Stomach (tissue), 9 donors: ENCODE results near the gene RBM39. TPM values are rescaled to one million over a fixed set of nuclear protein-coding genes. Genes with fewer than 3 reads are reported as not detected.
"Not testable (repeated sequence)": the region's sequence is repeated elsewhere in the genome, so short reads cannot be mapped to it uniquely, and the experiment has no call there.

Experiments
- DNase-seq, 2 donors: peaks; one replicate each; pipeline versions ENCODE4 v3.0.0 to v3.0.0-alpha.2; 2013 to 2019
- H3K27ac ChIP-seq, 5 donors: fragments of 200-600 bp in 4 of 5; sonication (generic) in 4 of 5; one replicate each; pipeline ENCODE4 v1.5.1; 2013 to 2019; ENCODE audit warnings: mild to moderate bottlenecking in 1 of 5, moderate library complexity in 1 of 5
- H3K27me3 ChIP-seq, 3 donors: fragments of 200-600 bp; sonication (generic); one replicate each; pipeline ENCODE4 v1.5.1; 2017 to 2019; ENCODE audit warnings: mixed run types in 1 of 3
- H3K36me3 ChIP-seq, 4 donors: fragments of 200-600 bp; sonication (generic); 1 replicate in 3 of 4; 2 replicates in 1 of 4; pipeline ENCODE4 v1.5.1; 2016 to 2019
- H3K4me1 ChIP-seq, 4 donors: fragments of 200-600 bp; sonication (generic); one replicate each; pipeline ENCODE4 v1.5.1; 2016 to 2019
- H3K4me3 ChIP-seq, 4 donors: fragments of 200-600 bp; sonication (generic) in 3 of 4; one replicate each; pipeline ENCODE4 v1.5.1; 2016 to 2019; ENCODE audit warnings: mild to moderate bottlenecking in 1 of 4
- H3K9me3 ChIP-seq, 4 donors: fragments of 200-600 bp; sonication (generic); one replicate each; pipeline ENCODE4 v1.5.1; 2016 to 2019
- CTCF ChIP-seq, 7 experiments: fragments of 450-650 bp in 4 of 7; fragments of 200-600 bp in 3 of 7; sonication (generic) in 3 of 7; IDR thresholded peaks; one replicate each; pipeline ENCODE4 v1.5.1; 2016 to 2019; ENCODE audit warnings: antibody characterized with exemption in 7 of 7, control low read depth in 2 of 7, mild to moderate bottlenecking in 1 of 7
- EP300 ChIP-seq: sonication (generic); formaldehyde crosslinking; IDR thresholded peaks from one replicate; pipeline ENCODE4 v1.6.1; 2017; ENCODE audit warnings: antibody characterized with exemption
- POLR2A ChIP-seq, 4 donors: fragments of 450-650 bp; IDR thresholded peaks; one replicate each; pipeline ENCODE4 v1.6.1; 2016; ENCODE audit warnings: antibody characterized with exemption in 4 of 4, control low read depth in 2 of 4, mild to moderate bottlenecking in 1 of 4, moderate library complexity in 1 of 4
- POLR2AphosphoS5 ChIP-seq, 3 donors: sonication (generic); formaldehyde crosslinking; IDR thresholded peaks; one replicate each; pipeline ENCODE4 v1.6.1; 2016; ENCODE audit warnings: antibody characterized with exemption in 3 of 3
- WGBS, 5 donors: extraction: QIAGEN DNeasy Blood & Tissue Kit in 3 of 5; methylation state at CpG; one replicate each; pipeline versions ENCODE4 v1.1.5 to v1.1.7; 2013 to 2018; 5-methylcytosine and 5-hydroxymethylcytosine counted together
- intact Hi-C: fragments of 100-400 bp; cut with DNase I; formaldehyde crosslinking; loops from one replicate; pipeline ENCODE4 v1.15.1; 2023; ENCODE audit warnings: low total_unique reads
- polyA plus RNA-seq, 3 donors: library from polyadenylated mRNA; stranded (reverse); fragments of 200-250 nt; gene quantifications; one replicate each; pipeline ENCODE4 v1.2.3, GENCODE V29; 2013
- total RNA-seq, 5 donors: library from RNA; depleted of rRNA; stranded (reverse); fragments of >200 nt; gene quantifications; one replicate each; pipeline versions ENCODE4 v1.1.0 to v1.2.3, GENCODE V29; 2014 to 2016
- donor health status: healthy with polysubstance abuse.
- donor health status: Bipolar disorder and iron deficiency.
- donor health status: healthy.

Gene RBM39
- total and polyA plus RNA-seq, 8 donors: 93.3 to 770 (median 396) TPM

GRCh38 chr20:35721219-35721618 lies 20.8 kb downstream of the RBM39 start:
- Histone ChIP-seq H3K4me1 (peaks cover 12 to 87% (median 39%) of the 10 kb centered on the region in 4 donors), H3K27ac (peak overlapping the region in 1 of 5 donors; percentile 27), H3K9me3 (no peaks in the 10 kb centered on the region), H3K4me3 (no peak overlapping the region), H3K27me3 (no peaks in the 10 kb centered on the region), H3K36me3 (peaks cover 96 to 100% (median 100%) of the 10 kb centered on the region in 4 donors)
- DNase-seq: no peak
- TF ChIP-seq CTCF (IDR thresholded peaks at IDR 0.05) (no peak), EP300 (no peak), POLR2A (IDR thresholded peaks at IDR 0.05) (no peak), POLR2AphosphoS5 (IDR thresholded peaks at IDR 0.05) (no peak)
- 93 to 96% (median 94%) methylated on average over 3 of the region's 3 CpGs for WGBS, 5 donors
- intact Hi-C loops: no loop called here

- Histone ChIP-seq H3K4me1 (peaks cover 12 to 87% (median 38%) of the 10 kb centered on the region in 4 donors), H3K9me3 (no peaks in the 10 kb centered on the region), H3K4me3 (no peak overlapping the region), H3K27ac (no peak overlapping the region), H3K36me3 (peaks cover 96 to 100% (median 100%) of the 10 kb centered on the region in 4 donors), H3K27me3 (no peaks in the 10 kb centered on the region)
- WGBS, 5 donors: 87 to 93% (median 91%) methylated on average over 12 to 13 of the region's 13 CpGs
- DNase-seq: no peak
- TF ChIP-seq CTCF (IDR thresholded peaks at IDR 0.05): no peak
- intact Hi-C loops: no loop called here
Measured at GRCh38 chr20:35720165-35721123, 21.6 kb downstream of the RBM39 start.

GRCh38 chr20:35719717-35720116 lies 22.3 kb downstream of the RBM39 start:
- WGBS, 5 donors: 69 to 72% (median 71%) methylated on average over 8 of the region's 8 CpGs
- intact Hi-C loops: no loop called here
- no peak for TF ChIP-seq POLR2A (IDR thresholded peaks at IDR 0.05)
- TF ChIP-seq POLR2AphosphoS5 (IDR thresholded peaks at IDR 0.05): no peak
- no peak for TF ChIP-seq CTCF (IDR thresholded peaks at IDR 0.05)
- no peak for TF ChIP-seq EP300
- Histone ChIP-seq H3K27me3 (no peaks in the 10 kb centered on the region), H3K36me3 (peaks cover 98 to 100% (median 100%) of the 10 kb centered on the region in 4 donors), H3K9me3 (no peaks in the 10 kb centered on the region), H3K4me1 (peaks cover 12 to 90% (median 39%) of the 10 kb centered on the region in 4 donors), H3K4me3 (no peak overlapping the region), H3K27ac (no peak overlapping the region)
- DNase-seq: no peak

- intact Hi-C loops: no loop called here
- Histone ChIP-seq H3K9me3 (no peaks in the 10 kb centered on the region), H3K4me1 (peaks cover 12 to 91% (median 38%) of the 10 kb centered on the region in 4 donors), H3K4me3 (no peak overlapping the region), H3K27me3 (no peaks in the 10 kb centered on the region), H3K27ac (no peak overlapping the region), H3K36me3 (peaks cover 98 to 100% (median 100%) of the 10 kb centered on the region in 4 donors)
- WGBS, 5 donors: 82 to 87% (median 85%) methylated on average over 12 of the region's 12 CpGs
- TF ChIP-seq EP300 (no peak), CTCF (IDR thresholded peaks at IDR 0.05) (no peak), POLR2AphosphoS5 (IDR thresholded peaks at IDR 0.05) (no peak), POLR2A (IDR thresholded peaks at IDR 0.05) (no peak)
- no peak for DNase-seq
Measured at GRCh38 chr20:35718972-35719635, 23.0 kb downstream of the RBM39 start.

GRCh38 chr20:35718321-35718720 lies 23.7 kb downstream of the RBM39 start:
- 74 to 89% (median 81%) methylated on average over 8 of the region's 8 CpGs for WGBS, 5 donors
- peaks cover 98 to 100% (median 100%) of the 10 kb centered on the region in 4 donors for H3K36me3 ChIP-seq
- H3K9me3 ChIP-seq, H3K27ac ChIP-seq, H3K27me3 ChIP-seq, H3K4me3 ChIP-seq, DNase-seq, intact Hi-C loops: not testable (repeated sequence)
- peaks cover 12 to 86% (median 34%) of the 10 kb centered on the region in 4 donors for H3K4me1 ChIP-seq
